Loucy (cell line): ENCODE measurements around the gene ZNF853.
"Not testable (repeated sequence)": the region's sequence is repeated elsewhere in the genome, so short reads cannot be mapped to it uniquely, and the experiment has no call there.

Source experiments
- H2AFZ ChIP-seq: fragments of 200-600 bp; sonication (generic); 2 replicates; pipeline ENCODE4 v1.6.0; 2016; ENCODE audit warnings: antibody characterized with exemption, mild to moderate bottlenecking, low read length, moderate library complexity
- H3F3A ChIP-seq: fragments of 200-600 bp; 2 replicates; pipeline ENCODE4 v1.6.0; 2016; ENCODE audit warnings: antibody characterized with exemption, low read depth, mild to moderate bottlenecking
- H3K27me3 ChIP-seq: fragments of 200-600 bp; sonication (generic); 2 replicates; pipeline ENCODE4 v1.6.1; 2014; ENCODE audit warnings: low read length, mild to moderate bottlenecking; ENCODE audit not compliant: insufficient read depth, poor library complexity, severe bottlenecking
- H3K36me3 ChIP-seq: fragments of 200-600 bp; sonication (generic); 2 replicates; pipeline ENCODE4 v1.6.1; 2016; ENCODE audit warnings: low read length; ENCODE audit not compliant: insufficient read depth
- H3K4me1 ChIP-seq: fragments of 200-600 bp; sonication (generic); 2 replicates; pipeline ENCODE4 v1.5.1; 2014; ENCODE audit warnings: low read length, mild to moderate bottlenecking; ENCODE audit not compliant: insufficient read depth, poor library complexity, severe bottlenecking
- H3K4me2 ChIP-seq: fragments of 200-600 bp; sonication (generic); 2 replicates; pipeline ENCODE4 v1.6.0; 2014; ENCODE audit warnings: antibody characterized with exemption, low read length, low read depth, mild to moderate bottlenecking; ENCODE audit not compliant: poor library complexity, severe bottlenecking
- H3K4me3 ChIP-seq: fragments of 200-600 bp; sonication (generic); 2 replicates; pipeline ENCODE4 v1.5.1; 2014; ENCODE audit warnings: low read length, mild to moderate bottlenecking, mixed read lengths; ENCODE audit not compliant: poor library complexity, severe bottlenecking
- H3K79me2 ChIP-seq: fragments of 200-600 bp; sonication (generic); 2 replicates; pipeline ENCODE4 v1.6.1; 2014; ENCODE audit warnings: low read length; ENCODE audit not compliant: insufficient read depth
- H3K9ac ChIP-seq: fragments of 200-600 bp; sonication (generic); 2 replicates; pipeline ENCODE4 v1.6.0; 2014; ENCODE audit warnings: mild to moderate bottlenecking, low read depth, low read length, moderate library complexity; ENCODE audit not compliant: poor library complexity, severe bottlenecking
- H3K9me2 ChIP-seq: fragments of 200-600 bp; sonication (generic); replicated peaks from 2 replicates; pipeline ENCODE4 v1.6.1; 2016; ENCODE audit warnings: low read depth, low read length, mixed read lengths
- H3K9me3 ChIP-seq: fragments of 200-600 bp; sonication (generic); 2 replicates; pipeline ENCODE4 v1.6.1; 2014; ENCODE audit warnings: mild to moderate bottlenecking, antibody characterized with exemption, low read length, low read depth; ENCODE audit not compliant: insufficient read depth
- H4K20me1 ChIP-seq: fragments of 200-600 bp; sonication (generic); 2 replicates; pipeline ENCODE4 v1.6.0; 2014; ENCODE audit warnings: antibody characterized with exemption, low read length, mild to moderate bottlenecking; ENCODE audit not compliant: insufficient read depth, poor library complexity, severe bottlenecking
- EZH2phosphoT487 ChIP-seq: fragments of 200-600 bp; IDR thresholded peaks from 2 replicates; pipeline ENCODE4 v1.6.1; 2018; ENCODE audit warnings: antibody characterized with exemption, mild to moderate bottlenecking, moderate library complexity, borderline replicate concordance
- TF ChIP-seq, protein P1 (sequence below): fragments of 200-600 bp; sonication (generic); conservative IDR thresholded peaks from 2 replicates; pipeline ENCODE4 v1.5.1; 2014; ENCODE audit warnings: mild to moderate bottlenecking, antibody characterized with exemption, low read length

The ZNF853 gene

GRCh38 chr7:6577369-6578113, 37.9 kb upstream of the ZNF853 start, which contains the start of gene ZDHHC4:
Gene ZDHHC4, plus strand, starts transcription at chr7:6577454. Its CDS starts 3,108 bp downstream, at chr7:6580562.
- Histone ChIP-seq H3F3A (no peaks in the 10 kb centered on the region; the same call in 1 of the 2 replicates), H3K4me1 (peaks cover 12% of the 10 kb centered on the region), H3K4me3 (peak within 1 kb of the TSS; percentile 99), H4K20me1 (no peaks in the 10 kb centered on the region), H3K79me2 (0 out of 2 replicates have a peak, but pooled peaks cover 12% of the 10 kb centered on the region), H3K9me2 (no peaks in the 10 kb centered on the region), H3K27me3 (no peaks in the 10 kb centered on the region), H2AFZ (peak within 1 kb of the TSS; percentile 97), H3K36me3 (no peaks in the 10 kb centered on the region), H3K9me3 (no peaks in the 10 kb centered on the region), H3K4me2 (peak within 1 kb of the TSS; percentile 72), H3K9ac (peak within 1 kb of the TSS; percentile 95)
- TF ChIP-seq EZH2phosphoT487: no peak
- TF ChIP-seq, protein P1, sequence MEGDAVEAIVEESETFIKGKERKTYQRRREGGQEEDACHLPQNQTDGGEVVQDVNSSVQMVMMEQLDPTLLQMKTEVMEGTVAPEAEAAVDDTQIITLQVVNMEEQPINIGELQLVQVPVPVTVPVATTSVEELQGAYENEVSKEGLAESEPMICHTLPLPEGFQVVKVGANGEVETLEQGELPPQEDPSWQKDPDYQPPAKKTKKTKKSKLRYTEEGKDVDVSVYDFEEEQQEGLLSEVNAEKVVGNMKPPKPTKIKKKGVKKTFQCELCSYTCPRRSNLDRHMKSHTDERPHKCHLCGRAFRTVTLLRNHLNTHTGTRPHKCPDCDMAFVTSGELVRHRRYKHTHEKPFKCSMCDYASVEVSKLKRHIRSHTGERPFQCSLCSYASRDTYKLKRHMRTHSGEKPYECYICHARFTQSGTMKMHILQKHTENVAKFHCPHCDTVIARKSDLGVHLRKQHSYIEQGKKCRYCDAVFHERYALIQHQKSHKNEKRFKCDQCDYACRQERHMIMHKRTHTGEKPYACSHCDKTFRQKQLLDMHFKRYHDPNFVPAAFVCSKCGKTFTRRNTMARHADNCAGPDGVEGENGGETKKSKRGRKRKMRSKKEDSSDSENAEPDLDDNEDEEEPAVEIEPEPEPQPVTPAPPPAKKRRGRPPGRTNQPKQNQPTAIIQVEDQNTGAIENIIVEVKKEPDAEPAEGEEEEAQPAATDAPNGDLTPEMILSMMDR: no peak

GRCh38 chr7:6578114-6579084, 37.0 kb upstream of the ZNF853 start:
- peak overlapping the region; percentile 99 for H3K4me3 ChIP-seq
- TF ChIP-seq, protein P1: no peak
- TF ChIP-seq EZH2phosphoT487: no peak
- H3K4me1 ChIP-seq: peaks cover 12% of the 10 kb centered on the region
- no peaks in the 10 kb centered on the region for H3K9me2 ChIP-seq
- H3K4me2 ChIP-seq: peak overlapping the region; percentile 72
- H3K9ac ChIP-seq: peak overlapping the region; percentile 95
- no peaks in the 10 kb centered on the region for H3K9me3 ChIP-seq
- H3F3A ChIP-seq: no peaks in the 10 kb centered on the region; the same call in 1 of the 2 replicates
- peaks cover 3% of the 10 kb centered on the region; the same call in 1 of the 2 replicates for H3K36me3 ChIP-seq
- no peaks in the 10 kb centered on the region for H3K27me3 ChIP-seq
- H4K20me1 ChIP-seq: no peaks in the 10 kb centered on the region
- H2AFZ ChIP-seq: no peak overlapping the region
- 0 out of 2 replicates have a peak, but pooled peaks cover 12% of the 10 kb centered on the region for H3K79me2 ChIP-seq

DNA sequence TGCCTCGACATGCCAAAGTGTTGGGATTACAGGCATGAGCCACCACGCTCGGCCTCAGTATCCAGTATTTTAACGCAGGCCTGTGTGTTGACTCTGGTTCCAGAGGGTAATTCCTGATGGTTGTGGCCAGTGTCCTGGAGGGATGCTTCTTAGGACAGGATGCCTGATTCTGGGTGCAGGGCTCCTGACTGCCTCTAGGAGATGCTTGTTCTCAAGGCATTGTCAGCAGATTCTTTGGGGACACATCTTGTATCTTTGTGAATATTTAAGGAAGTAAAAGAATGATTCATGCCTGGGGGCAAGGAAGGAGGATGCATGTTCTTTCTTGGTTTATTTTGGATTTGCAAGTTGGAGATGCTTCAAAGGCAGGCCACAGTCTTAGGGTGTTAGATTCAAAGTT, 36.0 kb upstream of the ZNF853 start:
- H3K9ac ChIP-seq: no peak overlapping the region
- no peaks in the 10 kb centered on the region for H3K9me2 ChIP-seq
- no peak overlapping the region for H3K4me2 ChIP-seq
- peaks cover 12% of the 10 kb centered on the region for H3K4me1 ChIP-seq
- H3K27me3 ChIP-seq: no peaks in the 10 kb centered on the region
- H3K9me3 ChIP-seq: no peaks in the 10 kb centered on the region
- H2AFZ ChIP-seq: no peak overlapping the region
- TF ChIP-seq EZH2phosphoT487: no peak
- TF ChIP-seq, protein P1: peak; percentile 44
- no peaks in the 10 kb centered on the region; the same call in 1 of the 2 replicates for H3F3A ChIP-seq
- H3K4me3 ChIP-seq: no peak overlapping the region
- peaks cover 8% of the 10 kb centered on the region; the same call in 1 of the 2 replicates for H3K36me3 ChIP-seq
- 0 out of 2 replicates have a peak, but pooled peaks cover 12% of the 10 kb centered on the region for H3K79me2 ChIP-seq
- H4K20me1 ChIP-seq: no peaks in the 10 kb centered on the region

- Histone ChIP-seq H3K4me1 (peaks cover 11% of the 10 kb centered on the region), H3K36me3 (peaks cover 15% of the 10 kb centered on the region; the same call in 1 of the 2 replicates)
- not testable (repeated sequence) for H3K9me2 ChIP-seq, H3K27me3 ChIP-seq, H3K79me2 ChIP-seq, H3K4me3 ChIP-seq, H3K9ac ChIP-seq, H2AFZ ChIP-seq, H4K20me1 ChIP-seq, H3F3A ChIP-seq, H3K9me3 ChIP-seq, H3K4me2 ChIP-seq
Measured at GRCh38 chr7:6585746-6586432, 29.5 kb upstream of the ZNF853 start.
